Endothelial cell of umbilical vein (primary cell): ENCODE results near the gene SUOX. TPM values are rescaled to one million over a fixed set of nuclear protein-coding genes. Genes with fewer than 3 reads are reported as not detected.

ENCODE experiments used
- BruUV-seq: library from RNA; stranded (reverse); fragments of 400-500 nt; replicated peaks from 2 replicates; lab custom pipeline; 2021; lab: Mats Ljungman, UMichigan
- CTCF ChIA-PET: fragments of 300-600, 350-600 bp; sonication (Branson Sonifier 250); formaldehyde crosslinking; loops from one replicate; lab custom pipeline; 2021; ENCODE audit warnings: antibody characterized with exemption, inconsistent platforms; lab: Charles Lee
- POLR2A ChIA-PET: fragments of 300-600, 350-600 bp; sonication (Branson Sonifier 250); formaldehyde crosslinking; loops from one replicate; lab custom pipeline; 2021; ENCODE audit warnings: antibody characterized with exemption, inconsistent platforms; lab: Charles Lee
- DNase-seq: peaks from one replicate; pipeline ENCODE4 v3.0.0-alpha.2; 2011; ENCODE audit warnings: low read depth, low spot score
- FAIRE-seq: peaks from 2 replicates; lab custom pipeline; 2011; peaks lifted over from hg19 to GRCh38; lab: Jason Lieb, UNC
- H2AFZ ChIP-seq: 2 replicates; pipeline ENCODE4 v1.6.0; 2012; ENCODE audit warnings: low read depth, low read length, control low read depth, inconsistent platforms
- H3K27ac ChIP-seq: 2 replicates; pipeline ENCODE4 v1.5.1; 2011; ENCODE audit warnings: low read depth, mild to moderate bottlenecking, control low read depth, low read length, moderate library complexity; ENCODE audit not compliant: insufficient read depth
- H3K27me3 ChIP-seq, 2 experiments: 2 replicates each; pipeline versions ENCODE4 v1.6.0 to v1.6.1; 2011; ENCODE audit warnings: low read length in 2 of 2, mixed read lengths in 1 of 2; ENCODE audit not compliant: control insufficient read depth in 2 of 2, insufficient read depth in 2 of 2
- H3K36me3 ChIP-seq, 2 experiments: 2 replicates in 1 of 2; 3 replicates in 1 of 2; pipeline ENCODE4 v1.5.1; 2011; ENCODE audit warnings: low read length in 2 of 2, mild to moderate bottlenecking in 1 of 2, moderate library complexity in 1 of 2; ENCODE audit not compliant: control insufficient read depth in 2 of 2, insufficient read depth in 2 of 2; ENCODE audit errors: extremely low read depth in 1 of 2
- H3K4me1 ChIP-seq: 3 replicates; pipeline ENCODE4 v1.5.1; 2011; ENCODE audit warnings: mild to moderate bottlenecking, low read length; ENCODE audit not compliant: control insufficient read depth, insufficient read depth; ENCODE audit errors: extremely low read depth
- H3K4me2 ChIP-seq: 2 replicates; pipeline ENCODE4 v1.6.1; 2011; ENCODE audit warnings: low read length, control low read depth, mixed read lengths; ENCODE audit not compliant: insufficient read depth
- H3K4me3 ChIP-seq, 3 experiments: fragments of 200-600 bp in 1 of 3; sonication (generic), shearing (Covaris generic) in 1 of 3; replicated peaks in 1 of 3; 2 replicates each; pipeline ENCODE4 v1.5.1; 2011 to 2016; ENCODE audit warnings: control low read depth in 3 of 3, low read length in 3 of 3, mild to moderate bottlenecking in 2 of 3, inconsistent platforms in 1 of 3, low read depth in 1 of 3, moderate library complexity in 1 of 3; ENCODE audit not compliant: insufficient read depth in 1 of 3
- H3K79me2 ChIP-seq: 2 replicates; pipeline ENCODE4 v1.6.0; 2012; ENCODE audit warnings: low read length, inconsistent platforms; ENCODE audit not compliant: control insufficient read depth, insufficient read depth
- H3K9ac ChIP-seq: replicated peaks from 2 replicates; pipeline ENCODE3; 2011; ENCODE audit warnings: low read length, control low read depth; ENCODE audit not compliant: insufficient read depth; ENCODE audit errors: extremely low read depth
- H3K9me1 ChIP-seq: replicated peaks from 3 replicates; pipeline ENCODE4 v1.6.0; 2011; ENCODE audit warnings: mild to moderate bottlenecking, low read length; ENCODE audit not compliant: control insufficient read depth, insufficient read depth; ENCODE audit errors: extremely low read depth
- H3K9me3 ChIP-seq: replicated peaks from 2 replicates; pipeline ENCODE4 v1.5.1; 2012; ENCODE audit warnings: low read length, inconsistent platforms; ENCODE audit not compliant: control insufficient read depth, insufficient read depth
- H4K20me1 ChIP-seq: replicated peaks from 2 replicates; pipeline ENCODE3; 2011; ENCODE audit warnings: mild to moderate bottlenecking, low read length; ENCODE audit not compliant: control insufficient read depth, insufficient read depth; ENCODE audit errors: extremely low read depth
- CTCF ChIP-seq, 2 donors: IDR thresholded peaks; 1 replicate in 1 of 2; 2 replicates in 1 of 2; pipeline ENCODE4 v1.5.1; 2011; ENCODE audit warnings: low read length in 2 of 2, mild to moderate bottlenecking in 2 of 2, moderate library complexity in 2 of 2, control low read depth in 1 of 2, inconsistent platforms in 1 of 2, low read depth in 1 of 2; ENCODE audit not compliant: insufficient read depth in 1 of 2; ENCODE audit errors: extremely low read depth in 1 of 2
- EZH2 ChIP-seq: IDR thresholded peaks from 2 replicates; pipeline ENCODE4 v1.6.1; 2012; ENCODE audit warnings: borderline replicate concordance, low read depth, mild to moderate bottlenecking, moderate library complexity, low read length, inconsistent platforms; ENCODE audit not compliant: severe bottlenecking
- FOS ChIP-seq: IDR thresholded peaks from 2 replicates; pipeline ENCODE4 v1.6.1; 2011; ENCODE audit warnings: mild to moderate bottlenecking, low read length, moderate library complexity, borderline replicate concordance; ENCODE audit not compliant: insufficient read depth
- GATA2 ChIP-seq: IDR thresholded peaks from 2 replicates; pipeline ENCODE4 v1.7.0; 2011; ENCODE audit warnings: low read depth, mild to moderate bottlenecking, moderate library complexity, mixed read lengths, low read length; ENCODE audit not compliant: insufficient read length, insufficient read depth
- JUN ChIP-seq: IDR thresholded peaks from 2 replicates; pipeline ENCODE4 v1.6.1; 2011; ENCODE audit warnings: borderline replicate concordance, low read depth; ENCODE audit not compliant: insufficient read length, insufficient read depth
- MAX ChIP-seq: IDR thresholded peaks from 2 replicates; pipeline ENCODE4 v1.6.1; 2011; ENCODE audit not compliant: insufficient read depth, insufficient read length
- MYC ChIP-seq: IDR thresholded peaks from one replicate; pipeline ENCODE4 v1.6.1; 2011; ENCODE audit warnings: mild to moderate bottlenecking, low read depth, low read length
- POLR2A ChIP-seq: IDR thresholded peaks from 2 replicates; pipeline ENCODE4 v1.6.1; 2012; ENCODE audit warnings: low read depth, mild to moderate bottlenecking, control low read depth, low read length
- POLR2AphosphoS5 ChIP-seq: IDR thresholded peaks from 2 replicates; pipeline ENCODE4 v1.6.1; 2012; ENCODE audit warnings: low read depth, mild to moderate bottlenecking, control low read depth, low read length, moderate library complexity; ENCODE audit not compliant: insufficient read depth
- dilution Hi-C: fragments of 300-500 bp; cut with MboI; formaldehyde crosslinking; loops from one replicate; pipeline ENCODE4 v1.15.0; 2019; ENCODE audit warnings: low sequenced_read_pairs; ENCODE audit not compliant: extremely low pct_ligation_motif_present
- intact Hi-C: fragments of 100-400 bp; cut with micrococcal nuclease; formaldehyde crosslinking; loops from one replicate; pipeline ENCODE4 v1.10.0; 2022
- polyA plus RNA-seq, 4 experiments: library from polyadenylated mRNA; depleted of rRNA in 3 of 4; stranded (reverse) in 3 of 4; unstranded in 1 of 4; fragments of >200 nt; gene quantifications; 2 replicates each; pipeline versions ENCODE4 v1.2.1 to v1.2.3, GENCODE V29; 2011 to 2012; ENCODE audit warnings: missing spikeins in 1 of 4
- total RNA-seq: library from RNA; stranded (reverse); gene quantifications from 2 replicates; pipeline ENCODE4 v1.2.3, GENCODE V29; 2021

Gene SUOX
- total and polyA plus RNA-seq, 2 donors (not counting 3 experiments of a cell fraction or from before 2014, with no cell fraction given) = 24.3 to 31.4 TPM

GRCh38 chr12:56053407-56053893 is 56.4 kb downstream of the SUOX start:
- dilution Hi-C loops = no loop called here
- TF ChIP-seq POLR2A = no peak
- TF ChIP-seq MYC = no peak
- no peak for TF ChIP-seq EZH2
- TF ChIP-seq CTCF (IDR thresholded peaks at IDR 0.05; ENCODE audit: extremely low read depth in 1 of 2, insufficient read depth in 1 of 2, low read depth in 1 of 2, low read length in 2 of 2) = no peak
- no peak for TF ChIP-seq JUN
- TF ChIP-seq MAX = no peak
- no peak for TF ChIP-seq POLR2AphosphoS5
- no peak for TF ChIP-seq FOS
- TF ChIP-seq GATA2 = no peak
- H3K4me1 ChIP-seq = no peaks in the 10 kb centered on the region
- no TSS peak for BruUV-seq
- no peaks in the 10 kb centered on the region for H3K36me3 ChIP-seq
- no peaks in the 10 kb centered on the region for H3K9me3 ChIP-seq
- FAIRE-seq = no peak
- POLR2A ChIA-PET = no interaction called here
- H3K4me2 ChIP-seq = no peak overlapping the region
- DNase-seq = no peak
- CTCF ChIA-PET = interaction anchor here (0.6 to 0.7 kb wide), 2 partner anchors 152 to 1206 kb away, joined by 3 read pairs; no protein-coding TSS in a partner anchor
- no peaks in the 10 kb centered on the region for H4K20me1 ChIP-seq
- H3K9me1 ChIP-seq = no peaks in the 10 kb centered on the region
- no peak overlapping the region for H2AFZ ChIP-seq
- no peaks in the 10 kb centered on the region for H3K27me3 ChIP-seq
- H3K79me2 ChIP-seq = no peaks in the 10 kb centered on the region
- H3K4me3 ChIP-seq = no peak overlapping the region
- H3K27ac ChIP-seq = no peak overlapping the region
- intact Hi-C loops = no loop called here
- H3K9ac ChIP-seq = no peak overlapping the region

Other genes starting within 250 kb of the SUOX start
- 88.1 and 101 TPM in 2 replicates for gene SARNP, start 179.6 kb upstream of the SUOX start, total RNA-seq
- gene SARNP, start 179.6 kb upstream of the SUOX start, polyA plus RNA-seq = 101 and 108 TPM in 2 replicates
- gene ORMDL2, start 179.2 kb upstream of the SUOX start, total RNA-seq = 55.0 and 57.8 TPM in 2 replicates
- gene ORMDL2, start 179.2 kb upstream of the SUOX start, polyA plus RNA-seq = 70.4 and 111 TPM in 2 replicates
- 29.7 and 33.3 TPM in 2 replicates for gene DNAJC14, start 167.7 kb upstream of the SUOX start, total RNA-seq
- 15.7 and 16.0 TPM in 2 replicates for gene DNAJC14, start 167.7 kb upstream of the SUOX start, polyA plus RNA-seq
- 0.31 and 0.78 TPM in 2 replicates for gene MMP19, start 154.3 kb upstream of the SUOX start, total RNA-seq
- 1.6 and 2.0 TPM in 2 replicates for gene MMP19, start 154.3 kb upstream of the SUOX start, polyA plus RNA-seq
- 23.5 and 24.9 TPM in 2 replicates for gene PYM1, start 69.4 kb upstream of the SUOX start, total RNA-seq
- gene PYM1, start 69.4 kb upstream of the SUOX start, polyA plus RNA-seq = 16.8 and 18.7 TPM in 2 replicates
- gene DGKA, start 66.1 kb upstream of the SUOX start, total RNA-seq = 49.8 and 64.3 TPM in 2 replicates
- gene DGKA, start 66.1 kb upstream of the SUOX start, polyA plus RNA-seq = 48.6 and 53.2 TPM in 2 replicates
- 0.42 and 0.51 TPM in 2 replicates for gene PMEL, start 31.2 kb upstream of the SUOX start, total RNA-seq
- gene PMEL, start 31.2 kb upstream of the SUOX start, polyA plus RNA-seq = 0.99 and 2.0 TPM in 2 replicates
- gene CDK2, start 30.4 kb upstream of the SUOX start, total RNA-seq = 63.6 and 69.8 TPM in 2 replicates
- gene CDK2, start 30.4 kb upstream of the SUOX start, polyA plus RNA-seq = 46.7 and 52.2 TPM in 2 replicates
- gene RAB5B, start 23.2 kb upstream of the SUOX start, total RNA-seq = 97.4 and 103 TPM in 2 replicates
- 98.8 and 105 TPM in 2 replicates for gene RAB5B, start 23.2 kb upstream of the SUOX start, polyA plus RNA-seq
- gene IKZF4, start 23.8 kb downstream of the SUOX start, total RNA-seq = 3.5 and 5.4 TPM in 2 replicates
- gene IKZF4, start 23.8 kb downstream of the SUOX start, polyA plus RNA-seq = 2.5 and 3.4 TPM in 2 replicates
- gene RPS26, start 44.6 kb downstream of the SUOX start, total RNA-seq = 57.3 and 66.7 TPM in 2 replicates
- 1,837 and 1,847 TPM in 2 replicates for gene RPS26, start 44.6 kb downstream of the SUOX start, polyA plus RNA-seq
- 0.11 TPM in 1 of 2 replicates, not detected in the other for gene ERBB3, start 82.9 kb downstream of the SUOX start, total RNA-seq
- gene ERBB3, start 82.9 kb downstream of the SUOX start, polyA plus RNA-seq = 0.08 and 1.5 TPM in 2 replicates
- 170 and 188 TPM in 2 replicates for gene PA2G4, start 107.3 kb downstream of the SUOX start, total RNA-seq
- 94.2 and 121 TPM in 2 replicates for gene PA2G4, start 107.3 kb downstream of the SUOX start, polyA plus RNA-seq
- 3,212 and 3,428 TPM in 2 replicates for gene RPL41, start 119.4 kb downstream of the SUOX start, total RNA-seq
- 9,033 and 9,990 TPM in 2 replicates for gene RPL41, start 119.4 kb downstream of the SUOX start, polyA plus RNA-seq
- 8.7 and 10.1 TPM in 2 replicates for gene ZC3H10, start 121.0 kb downstream of the SUOX start, total RNA-seq
- gene ZC3H10, start 121.0 kb downstream of the SUOX start, polyA plus RNA-seq = 2.6 and 3.0 TPM in 2 replicates
- 133 and 161 TPM in 2 replicates for gene ESYT1, start 131.0 kb downstream of the SUOX start, total RNA-seq
- 233 and 234 TPM in 2 replicates for gene ESYT1, start 131.0 kb downstream of the SUOX start, polyA plus RNA-seq
- 135 and 137 TPM in 2 replicates for gene MYL6B, start 155.3 kb downstream of the SUOX start, total RNA-seq
- 130 and 185 TPM in 2 replicates for gene MYL6B, start 155.3 kb downstream of the SUOX start, polyA plus RNA-seq
- gene MYL6, start 161.1 kb downstream of the SUOX start, total RNA-seq = 2,364 and 2,543 TPM in 2 replicates
- 6,581 and 8,470 TPM in 2 replicates for gene MYL6, start 161.1 kb downstream of the SUOX start, polyA plus RNA-seq
- 117 and 121 TPM in 2 replicates for gene SMARCC2, start 192.2 kb downstream of the SUOX start, total RNA-seq
- gene SMARCC2, start 192.2 kb downstream of the SUOX start, polyA plus RNA-seq = 51.1 and 51.9 TPM in 2 replicates
- gene RNF41, start 224.6 kb downstream of the SUOX start, total RNA-seq = 80.1 and 88.3 TPM in 2 replicates
- 203 and 241 TPM in 2 replicates for gene RNF41, start 224.6 kb downstream of the SUOX start, polyA plus RNA-seq
- gene NABP2, start 227.1 kb downstream of the SUOX start, total RNA-seq = 41.0 and 42.4 TPM in 2 replicates
- gene NABP2, start 227.1 kb downstream of the SUOX start, polyA plus RNA-seq = 55.3 and 59.7 TPM in 2 replicates
- gene SLC39A5, start 232.8 kb downstream of the SUOX start, total RNA-seq = not detected in 2 replicates
- 0.10 and 0.11 TPM in 2 replicates for gene SLC39A5, start 232.8 kb downstream of the SUOX start, polyA plus RNA-seq